ENCODE results near the gene NR2F1. TPM values are rescaled to one million over a fixed set of nuclear protein-coding genes. Genes with fewer than 3 reads are reported as not detected.
A peak's percentile ranks its signal among the peaks of the same experiment; 100 is the strongest.
"Not testable (repeated sequence)": the region's sequence is repeated elsewhere in the genome, so short reads cannot be mapped to it uniquely, and the experiment has no call there.

Gene NR2F1
- 0.35 and 3.4 TPM in 2 replicates for total RNA-seq

DNA sequence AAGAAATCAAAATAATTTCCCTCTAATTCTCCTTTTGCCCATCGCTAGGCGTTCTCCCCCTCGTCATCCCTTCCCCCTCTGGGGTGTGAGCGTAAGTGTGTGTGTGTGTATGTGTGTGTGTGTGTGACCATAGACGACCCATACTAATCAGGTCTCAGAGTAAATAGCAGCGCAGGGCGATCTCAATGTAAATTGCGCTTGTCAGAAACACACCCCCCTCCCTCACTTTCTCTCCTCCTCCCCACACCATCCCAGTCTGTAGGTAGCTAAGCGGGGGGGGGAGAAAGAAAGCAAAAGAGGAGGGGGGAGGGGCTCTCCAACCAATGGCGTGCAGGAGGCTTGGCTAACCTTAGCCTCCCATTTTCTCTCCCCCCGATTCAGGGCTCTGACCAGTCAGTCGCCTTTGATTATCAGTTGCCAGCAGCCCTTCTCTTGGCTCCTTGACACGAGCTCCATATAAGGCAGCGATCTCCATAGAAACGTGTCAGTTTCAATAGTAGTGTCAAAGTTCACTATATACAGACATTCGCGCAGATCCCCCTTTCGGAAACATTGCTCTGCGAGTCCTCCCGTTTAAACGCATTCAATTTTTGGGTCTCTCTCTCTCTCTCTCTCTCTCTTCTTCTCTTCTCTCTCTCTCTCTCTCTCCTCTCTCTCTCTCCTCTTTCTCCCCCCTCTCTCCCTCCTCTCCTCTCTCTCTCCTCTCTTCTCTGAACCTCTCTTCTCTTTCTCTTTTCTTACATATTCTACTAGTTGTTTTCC, at the start of gene NR2F1:
Gene NR2F1, plus strand, starts transcription at position 546 of the 762 bp plus-strand sequence. CDS start 1,802 bp downstream, outside the sequence.
- DNase-seq (ENCODE audit: low read depth), result peak; percentile 94

DNA sequence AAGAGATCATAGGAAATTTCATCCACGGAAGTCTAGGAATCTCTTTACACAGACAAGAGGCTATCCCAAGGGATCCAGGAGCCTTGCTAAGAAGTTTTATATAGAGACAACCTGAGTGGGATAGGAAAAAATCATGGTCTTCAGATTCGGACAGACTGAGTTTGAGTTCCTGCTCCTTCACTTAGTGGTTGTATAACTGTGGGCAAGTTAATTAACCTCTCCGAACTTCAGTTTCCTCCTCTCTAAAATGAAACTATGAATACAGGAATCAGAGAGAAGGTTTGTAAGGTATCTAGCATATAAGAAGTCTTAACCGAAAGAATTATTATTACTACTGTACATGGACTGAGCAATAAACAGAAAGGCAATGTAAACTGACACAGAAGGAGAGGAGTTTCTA, 37.1 kb upstream of the NR2F1 start:
- no peak for DNase-seq (ENCODE audit: low read depth)

GRCh38 chr5:93549594-93549993, 33.4 kb upstream of the NR2F1 start:
- not testable (repeated sequence) for DNase-seq (ENCODE audit: low read depth)

GRCh38 chr5:93557021-93557604, 25.9 kb upstream of the NR2F1 start:
- no peak for DNase-seq (ENCODE audit: low read depth)

GRCh38 chr5:93566091-93566490, 16.9 kb upstream of the NR2F1 start:
- DNase-seq (ENCODE audit: low read depth), result no peak

DNA sequence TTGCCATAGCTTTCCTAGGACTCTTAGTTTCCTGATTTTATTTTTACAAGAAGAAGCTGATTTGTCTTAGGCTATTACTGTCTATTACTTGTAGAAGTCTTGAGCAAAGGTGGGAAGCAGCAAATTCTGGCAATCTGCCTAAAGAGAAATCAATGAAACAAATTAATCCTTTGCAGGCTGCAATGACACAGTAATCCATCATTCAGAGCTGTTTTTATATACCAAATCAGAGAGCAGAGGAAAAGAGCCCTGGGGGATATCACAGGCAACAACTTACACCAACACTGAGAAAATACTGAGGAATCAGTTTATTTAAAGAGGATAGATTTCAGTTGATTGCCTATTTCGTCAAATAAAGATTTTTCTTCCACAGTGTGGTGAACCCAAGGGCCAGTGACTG, 15.6 kb upstream of the NR2F1 start:
- DNase-seq (ENCODE audit: low read depth), result no peak

- DNase-seq (ENCODE audit: low read depth), result no peak
Measured at GRCh38 chr5:93569300-93570160, 13.5 kb upstream of the NR2F1 start.

DNA sequence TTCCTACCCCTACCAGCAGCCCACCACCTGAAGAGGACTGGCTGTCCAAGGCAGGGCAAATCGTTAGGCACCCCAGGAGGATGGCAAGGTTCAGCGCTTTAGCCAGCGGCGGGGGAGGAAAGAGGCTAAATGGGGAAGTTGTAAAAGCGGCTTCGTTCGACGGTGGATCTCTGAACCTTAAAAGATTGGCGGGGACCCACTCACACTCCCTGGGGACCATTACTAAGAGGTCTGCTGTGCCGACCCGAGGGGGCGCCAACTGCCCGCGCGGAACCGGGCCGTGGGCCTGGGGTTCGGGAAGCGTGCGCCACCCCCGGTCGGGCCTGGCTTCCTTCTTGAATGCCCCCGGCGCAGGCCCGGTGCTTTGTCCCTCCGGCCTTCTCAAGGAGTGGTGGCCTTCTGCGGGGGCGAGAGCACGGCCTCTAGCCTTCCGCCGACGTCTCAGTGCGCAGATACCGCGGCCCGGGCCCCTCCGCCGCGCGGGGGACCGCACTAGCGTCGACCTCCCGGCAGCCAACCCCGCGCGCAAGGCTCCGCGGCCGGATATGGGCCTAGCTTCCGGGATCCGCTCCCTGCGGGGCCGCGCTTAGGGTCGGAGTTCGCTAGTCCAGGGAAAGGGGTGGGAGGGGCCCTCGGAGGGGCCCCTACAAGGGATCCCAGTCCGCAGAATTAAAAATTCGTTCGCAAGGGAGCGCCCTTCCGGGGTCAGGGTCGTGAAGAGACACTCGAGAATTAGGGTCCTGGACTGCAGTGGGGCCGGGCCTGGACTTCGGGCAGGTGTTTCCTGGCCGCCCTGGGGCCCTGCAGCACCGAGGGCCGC, 12.5 kb upstream of the NR2F1 start:
- no peak for DNase-seq (ENCODE audit: low read depth)

DNA sequence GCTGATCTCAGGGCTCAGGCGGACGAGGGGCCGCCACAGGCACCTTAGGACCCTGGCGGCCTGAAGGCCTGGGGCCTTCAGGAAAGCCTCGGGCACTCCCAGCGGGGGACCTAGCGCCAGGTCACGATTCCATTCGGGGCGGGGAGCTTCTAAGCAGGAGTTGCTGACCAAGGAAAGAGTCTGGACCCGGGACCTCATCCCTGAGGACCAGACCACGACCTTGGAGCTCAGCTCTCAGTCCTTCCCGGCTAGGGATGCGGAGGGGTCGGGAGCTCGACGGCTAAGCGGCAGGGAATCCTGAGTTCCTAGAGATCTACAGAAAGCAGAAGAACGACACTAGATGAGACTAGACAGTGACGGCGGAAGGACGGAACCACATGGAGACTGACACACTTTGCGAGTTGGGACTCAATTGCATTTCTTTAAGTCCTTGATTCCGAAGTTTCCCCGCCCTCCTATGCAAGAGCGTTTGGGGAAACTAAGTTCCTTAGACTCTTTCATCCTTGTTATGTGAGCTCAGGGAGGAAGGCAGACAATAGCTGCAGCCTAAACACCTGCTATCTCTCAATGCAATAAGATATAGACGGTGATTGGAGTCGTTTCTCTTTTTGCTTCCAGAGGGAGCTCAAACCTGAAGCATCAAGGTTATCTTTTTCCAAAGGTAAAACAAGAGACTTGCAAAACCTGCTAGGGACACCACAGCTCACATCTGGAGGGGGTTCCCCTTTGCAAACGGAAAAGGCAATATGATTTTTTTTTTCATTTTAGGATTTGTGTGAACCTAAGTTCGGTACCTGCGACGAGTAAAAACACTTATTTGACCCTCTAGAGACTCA, 11.7 kb upstream of the NR2F1 start:
- no peak for DNase-seq (ENCODE audit: low read depth)

DNA sequence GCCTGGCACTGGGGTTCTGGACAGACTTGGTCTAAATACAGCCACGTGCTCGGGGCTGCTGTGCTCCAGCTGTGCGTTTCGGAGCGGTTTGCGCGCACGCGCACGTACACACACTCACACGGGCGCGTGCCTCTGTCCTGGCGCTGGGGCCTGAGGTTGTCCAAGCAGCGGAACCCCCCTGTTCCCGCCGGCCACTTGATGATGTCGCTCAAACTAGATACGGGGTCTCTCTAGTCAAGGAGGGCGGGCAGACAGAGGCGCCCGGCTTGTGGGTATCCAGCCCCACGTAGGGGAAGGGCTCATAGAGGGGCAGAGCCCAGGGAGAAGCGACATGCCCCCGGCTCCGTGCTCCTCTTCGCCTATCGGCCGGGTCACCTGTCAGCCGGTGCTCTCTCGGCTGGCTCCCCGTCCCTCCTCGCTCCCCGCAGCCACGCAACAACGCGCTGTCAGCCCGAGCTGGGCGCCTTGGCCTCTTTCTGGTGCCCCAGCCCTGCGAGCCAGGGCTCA, 10.9 kb upstream of the NR2F1 start:
- no peak for DNase-seq (ENCODE audit: low read depth)

DNA sequence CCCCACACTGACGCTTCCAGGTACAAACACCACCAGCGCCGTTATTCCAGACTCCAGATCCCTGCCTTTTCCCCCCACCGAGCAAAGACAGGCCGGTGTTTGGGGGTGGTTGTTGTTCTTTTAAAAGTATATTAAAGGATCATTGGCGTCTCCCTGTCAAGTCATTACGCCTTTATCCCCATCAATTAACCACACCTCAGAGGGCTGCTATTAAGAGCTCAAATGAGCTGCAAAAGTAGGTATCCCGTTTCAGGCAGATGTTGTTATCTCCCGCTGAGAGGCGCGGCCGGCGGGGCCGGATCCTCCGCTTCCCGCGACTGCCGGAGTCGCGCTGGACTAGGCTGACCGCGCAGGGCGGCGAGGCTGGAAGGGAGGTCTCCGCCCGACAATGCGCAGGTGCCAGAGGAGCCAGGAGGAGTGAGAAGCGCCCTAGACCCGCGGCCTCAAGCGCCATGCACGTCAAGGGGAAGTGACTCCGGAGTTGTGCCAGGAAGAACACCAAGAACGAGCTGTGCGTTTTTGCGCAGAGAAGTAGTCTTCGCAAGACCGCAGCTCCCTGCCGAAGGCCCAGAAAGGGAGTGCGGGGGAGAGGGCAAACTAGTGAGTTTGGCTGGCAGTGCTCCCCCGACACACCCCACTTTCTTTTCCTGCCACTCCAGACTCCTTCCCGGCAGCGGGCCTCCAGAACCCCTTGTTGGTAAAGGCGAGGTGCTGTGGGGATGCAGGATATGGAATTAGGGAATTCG, 10.2 kb upstream of the NR2F1 start:
- DNase-seq (ENCODE audit: low read depth), result no peak

- no peak for DNase-seq (ENCODE audit: low read depth)
Measured at GRCh38 chr5:93573354-93574351, 9.4 kb upstream of the NR2F1 start.

DNA sequence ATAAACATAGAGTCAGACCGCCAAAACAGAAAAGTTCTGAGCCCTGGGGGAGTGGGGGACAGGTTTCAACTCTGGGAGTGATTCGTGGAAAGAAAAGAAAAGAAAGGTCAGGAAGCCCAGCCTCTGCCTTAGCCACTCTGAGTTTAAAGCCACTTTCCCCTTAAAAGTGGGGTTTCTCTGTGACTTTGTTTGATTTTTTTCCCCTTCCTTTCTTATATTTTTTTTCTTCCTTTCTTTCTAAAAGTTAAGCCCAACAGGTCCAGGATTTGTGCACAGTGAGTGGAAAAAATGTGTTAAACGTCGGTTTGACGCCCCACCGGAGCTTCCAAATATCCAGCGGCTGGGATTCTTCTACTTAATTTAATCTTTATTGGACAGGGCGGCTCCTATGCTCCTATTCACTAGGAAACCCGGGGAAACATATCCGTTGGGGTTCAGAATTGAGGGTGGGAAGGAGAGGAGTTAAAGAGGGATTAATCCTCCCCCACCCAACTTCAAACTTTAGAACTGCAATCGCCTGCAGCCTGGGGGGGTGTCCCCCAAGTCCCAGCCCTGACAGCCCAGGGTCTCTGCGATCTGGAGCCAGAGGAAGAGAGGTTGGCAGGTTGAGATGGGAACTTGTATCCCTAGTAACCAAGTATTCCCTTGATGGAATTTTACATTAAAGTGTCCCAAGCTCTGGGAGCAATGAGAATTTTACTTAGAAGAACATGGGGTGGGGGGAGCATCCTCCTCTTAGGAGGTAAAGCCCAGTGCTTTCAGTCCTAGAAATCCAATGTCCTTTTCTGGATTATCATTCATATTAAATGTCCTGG, 8.3 kb upstream of the NR2F1 start:
- no peak for DNase-seq (ENCODE audit: low read depth)

GRCh38 chr5:93575461-93576414, 7.3 kb upstream of the NR2F1 start:
- DNase-seq (ENCODE audit: low read depth), result no peak

- DNase-seq (ENCODE audit: low read depth), result no peak
Measured at GRCh38 chr5:93576994-93577853, 5.8 kb upstream of the NR2F1 start.

Data from renal cortical epithelial cell (primary cell).